GM18511 (cell line): Measurements from ENCODE around the gene CATSPERZ.

Experiments
- ATAC-seq: cut with Tn5 transposase; IDR thresholded peaks from one replicate; pipeline ENCODE4 v1.9.1; 2021; ENCODE audit warnings: mild to moderate bottlenecking, moderate library complexity; ENCODE audit not compliant: unreplicated experiment

The CATSPERZ gene

GRCh38 chr11:64352995-64353714 lies 53.0 kb downstream of the CATSPERZ start:
- no peak for ATAC-seq

- ATAC-seq = no peak
Measured at GRCh38 chr11:64353715-64354506, 53.8 kb downstream of the CATSPERZ start.
